ENCODE data around the gene KCNG4.

Gene KCNG4

DNA sequence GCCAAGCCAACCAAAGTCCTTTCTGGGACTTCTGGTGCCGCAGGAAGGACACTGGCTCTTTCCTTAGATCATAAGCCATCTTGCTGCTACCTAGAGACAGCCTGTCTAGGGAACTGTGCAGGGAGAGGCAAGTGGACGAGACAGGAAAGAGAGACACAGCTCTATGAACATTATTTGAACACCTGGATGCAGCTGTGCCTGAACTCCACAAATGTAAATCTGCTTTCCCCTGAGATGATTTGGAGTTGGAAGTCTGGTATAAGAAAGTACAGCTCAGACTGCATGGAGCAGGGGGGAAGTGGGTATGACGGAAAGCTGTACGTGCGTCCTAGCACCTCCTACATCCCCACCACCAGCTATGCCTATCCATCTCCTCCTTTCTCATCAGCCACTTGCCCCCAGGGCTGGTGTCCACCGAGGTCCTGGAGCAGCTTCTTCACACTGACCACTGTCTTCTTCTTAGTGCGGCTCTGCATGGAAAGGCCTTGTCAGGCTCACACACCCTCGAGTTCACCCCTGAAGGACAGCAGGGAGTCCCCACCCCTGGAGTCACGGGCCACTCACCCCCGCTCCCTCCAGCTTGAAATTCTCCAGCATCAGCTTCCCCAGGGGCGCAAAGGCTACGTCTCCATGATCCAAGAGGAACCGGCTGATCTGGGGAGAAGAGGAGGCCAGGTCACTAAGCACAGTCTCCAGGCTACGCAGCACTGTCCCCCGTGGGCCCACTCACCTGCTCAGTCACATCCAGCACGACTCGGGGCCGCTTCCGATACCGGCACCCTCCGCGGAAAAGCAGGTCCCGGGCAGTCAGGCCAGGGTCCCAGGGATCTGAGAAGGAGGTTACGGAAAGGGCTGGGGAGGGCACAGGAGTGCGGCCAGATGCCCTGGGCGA, 56.9 kb downstream of the KCNG4 start:
- WGBS, 2 experiments (ENCODE audit: insufficient coverage in 2 of 2) = 95 to 96% methylated on average over 22 of the region's 26 CpGs
- H3K27ac ChIP-seq (ENCODE audit: low read depth, low read length, severe bottlenecking) = no peak overlapping the region
- H3K36me3 ChIP-seq (ENCODE audit: control insufficient read depth, insufficient read depth, low read length) = peaks cover 58% of the 10 kb centered on the region
- no peaks in the 10 kb centered on the region for H3K9me3 ChIP-seq (ENCODE audit: control insufficient read depth, low read length)
- no peak overlapping the region for H3K4me3 ChIP-seq (ENCODE audit: extremely low read depth, insufficient read depth, low read length, poor library complexity, severe bottlenecking)
- H3K4me1 ChIP-seq (ENCODE audit: control insufficient read depth, insufficient read depth, low read length, poor library complexity, severe bottlenecking) = peaks cover 19% of the 10 kb centered on the region

DNA sequence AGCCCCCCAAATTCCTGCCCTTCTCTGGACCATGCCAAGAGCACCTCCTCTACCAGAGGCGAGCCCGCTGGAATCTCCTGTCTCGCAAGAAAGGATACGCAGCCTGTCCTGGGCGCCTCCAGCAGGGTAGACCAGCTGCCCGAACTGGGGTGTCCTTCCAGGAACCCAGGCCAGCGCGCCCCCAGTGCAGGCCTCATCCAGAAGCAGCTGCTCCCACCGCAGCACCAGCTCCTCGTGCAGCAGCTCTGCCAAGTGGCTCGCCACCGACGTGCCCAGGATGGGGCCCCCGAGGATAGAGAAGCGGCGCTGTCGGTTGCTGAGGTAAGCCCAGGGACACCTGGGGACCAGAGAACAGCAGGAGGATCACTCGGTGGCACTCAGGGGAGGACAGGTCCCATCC, 57.7 kb downstream of the KCNG4 start:
- Histone ChIP-seq H3K9me3 (ENCODE audit: control insufficient read depth, low read length) (no peaks in the 10 kb centered on the region), H3K27ac (ENCODE audit: low read depth, low read length, severe bottlenecking) (no peak overlapping the region), H3K4me1 (ENCODE audit: control insufficient read depth, insufficient read depth, low read length, poor library complexity, severe bottlenecking) (peaks cover 26% of the 10 kb centered on the region), H3K4me3 (ENCODE audit: extremely low read depth, insufficient read depth, low read length, poor library complexity, severe bottlenecking) (no peak overlapping the region), H3K36me3 (ENCODE audit: control insufficient read depth, insufficient read depth, low read length) (peaks cover 58% of the 10 kb centered on the region)
- WGBS, 2 experiments (ENCODE audit: insufficient coverage in 2 of 2) = 95 to 98% methylated on average over 18 of the region's 18 CpGs

DNA sequence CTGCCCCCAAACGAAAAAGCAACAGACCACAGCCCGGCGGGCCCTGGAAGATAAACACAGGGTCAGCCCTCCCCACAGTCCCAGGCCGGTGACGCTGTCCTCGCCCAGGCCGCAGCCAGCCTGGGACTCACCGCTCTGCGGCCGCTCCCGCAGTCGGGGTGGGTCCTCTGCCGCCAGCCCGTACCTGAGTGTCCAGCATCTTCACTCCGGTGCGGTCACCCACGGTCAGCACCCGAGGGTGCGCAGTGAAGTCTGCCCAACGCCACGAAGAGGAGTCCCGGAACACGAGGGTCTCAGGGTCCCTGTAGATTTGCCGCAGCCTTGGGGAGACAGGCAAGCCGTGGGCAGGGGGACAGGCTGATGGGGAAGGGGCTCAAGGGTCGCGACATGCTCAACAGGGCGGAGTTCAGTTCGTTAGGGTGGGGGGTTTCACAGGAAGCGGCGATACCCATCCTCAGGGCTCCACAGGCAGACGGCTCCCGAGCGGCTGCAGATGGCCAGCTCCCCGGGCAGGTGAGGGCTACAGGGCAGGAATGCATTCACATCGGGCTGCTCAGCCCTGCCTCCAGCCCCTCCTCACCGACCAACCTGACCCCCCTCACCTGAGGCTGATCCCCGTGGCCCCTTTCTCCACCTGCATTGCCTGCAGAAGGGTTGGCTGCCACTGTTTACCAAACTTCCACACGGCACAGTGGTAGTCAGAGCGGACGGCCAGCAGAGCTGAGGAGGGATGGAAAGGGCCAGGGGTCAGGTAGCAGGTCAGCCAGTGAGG, 58.5 kb downstream of the KCNG4 start:
- 95 to 96% methylated on average over 31 to 41 of the region's 41 CpGs for WGBS, 2 experiments (ENCODE audit: insufficient coverage in 2 of 2)
- no peak overlapping the region for H3K27ac ChIP-seq (ENCODE audit: low read depth, low read length, severe bottlenecking)
- no peak overlapping the region for H3K4me3 ChIP-seq (ENCODE audit: extremely low read depth, insufficient read depth, low read length, poor library complexity, severe bottlenecking)
- no peaks in the 10 kb centered on the region for H3K9me3 ChIP-seq (ENCODE audit: control insufficient read depth, low read length)
- peaks cover 58% of the 10 kb centered on the region for H3K36me3 ChIP-seq (ENCODE audit: control insufficient read depth, insufficient read depth, low read length)
- H3K4me1 ChIP-seq (ENCODE audit: control insufficient read depth, insufficient read depth, low read length, poor library complexity, severe bottlenecking) = peaks cover 32% of the 10 kb centered on the region

DNA sequence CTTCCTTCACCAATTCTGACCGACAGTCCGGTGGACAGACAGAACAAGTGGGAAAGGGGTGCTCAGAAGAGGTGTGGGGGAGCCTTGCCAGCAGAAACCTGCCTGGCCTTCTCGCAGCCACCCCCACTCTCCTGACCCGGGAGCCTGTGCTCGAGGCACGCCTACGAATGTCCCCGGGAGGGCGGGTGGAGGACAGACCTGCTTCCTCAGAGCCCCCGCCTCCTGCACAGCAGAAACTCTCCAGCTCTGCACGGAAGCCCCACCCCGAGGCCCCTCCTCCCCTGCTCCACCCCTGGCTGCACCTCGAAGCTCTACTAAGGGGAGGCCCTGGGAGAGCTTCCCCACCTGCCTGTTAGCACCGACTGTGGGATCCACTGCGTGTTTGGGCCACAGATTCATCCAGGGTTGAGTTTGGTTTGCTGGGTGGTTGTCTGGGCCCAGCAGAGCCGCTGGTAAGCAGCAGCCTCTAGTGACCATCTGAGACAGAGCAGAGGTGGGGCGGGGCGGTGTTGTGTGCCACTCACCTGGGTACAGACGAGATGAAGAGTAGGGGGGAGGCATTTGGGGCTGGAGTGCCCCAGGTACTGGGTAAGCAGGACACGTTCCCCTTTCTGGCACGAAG, 59.2 kb downstream of the KCNG4 start:
- peaks cover 58% of the 10 kb centered on the region for H3K36me3 ChIP-seq (ENCODE audit: control insufficient read depth, insufficient read depth, low read length)
- no peak overlapping the region for H3K4me3 ChIP-seq (ENCODE audit: extremely low read depth, insufficient read depth, low read length, poor library complexity, severe bottlenecking)
- 92 to 93% methylated on average over 16 to 19 of the region's 21 CpGs for WGBS, 2 experiments (ENCODE audit: insufficient coverage in 2 of 2)
- H3K27ac ChIP-seq (ENCODE audit: low read depth, low read length, severe bottlenecking) = no peak overlapping the region
- peaks cover 33% of the 10 kb centered on the region for H3K4me1 ChIP-seq (ENCODE audit: control insufficient read depth, insufficient read depth, low read length, poor library complexity, severe bottlenecking)
- H3K9me3 ChIP-seq (ENCODE audit: control insufficient read depth, low read length) = no peaks in the 10 kb centered on the region

DNA sequence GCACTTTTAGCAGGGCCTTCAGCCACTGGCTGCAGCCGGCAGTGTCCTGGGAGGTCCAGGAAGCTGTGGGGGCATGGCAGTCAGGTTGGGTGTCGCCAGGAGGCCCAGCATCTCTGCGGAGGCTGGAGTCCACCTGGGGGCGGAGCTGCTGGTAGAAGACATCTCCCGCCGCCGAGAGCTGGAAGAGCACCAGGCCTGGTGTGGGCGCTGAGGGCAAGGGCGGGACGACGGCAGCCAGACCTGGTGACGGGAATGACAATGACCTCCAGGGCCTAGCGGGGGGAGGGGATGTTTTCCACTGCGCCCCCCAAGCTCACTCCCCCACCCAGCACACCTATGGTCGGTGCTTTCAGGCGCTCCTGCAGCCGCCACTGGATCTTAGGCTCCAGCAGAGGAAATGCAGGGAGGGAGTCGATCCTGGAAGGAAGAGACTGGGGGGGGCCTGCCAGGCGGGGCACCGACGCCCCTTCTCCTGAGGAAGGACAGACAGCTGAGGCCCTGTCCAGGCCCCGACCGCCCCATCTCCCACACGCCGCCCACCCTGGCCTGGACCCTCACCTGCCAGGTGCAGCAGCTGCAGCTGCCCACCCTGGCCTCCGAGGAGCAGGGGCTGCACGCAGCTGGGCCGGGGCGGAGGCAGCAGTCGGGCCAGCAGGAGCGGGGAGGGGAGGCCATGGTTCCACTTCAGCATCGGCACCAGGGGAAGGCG, 60.0 kb downstream of the KCNG4 start:
- Histone ChIP-seq H3K36me3 (ENCODE audit: control insufficient read depth, insufficient read depth, low read length) (peaks cover 54% of the 10 kb centered on the region), H3K9me3 (ENCODE audit: control insufficient read depth, low read length) (no peaks in the 10 kb centered on the region), H3K27ac (ENCODE audit: low read depth, low read length, severe bottlenecking) (no peak overlapping the region), H3K4me3 (ENCODE audit: extremely low read depth, insufficient read depth, low read length, poor library complexity, severe bottlenecking) (no peak overlapping the region), H3K4me1 (ENCODE audit: control insufficient read depth, insufficient read depth, low read length, poor library complexity, severe bottlenecking) (peaks cover 28% of the 10 kb centered on the region)
- WGBS, 2 experiments (ENCODE audit: insufficient coverage in 2 of 2) = 92 to 95% methylated on average over 12 to 22 of the region's 33 CpGs

DNA sequence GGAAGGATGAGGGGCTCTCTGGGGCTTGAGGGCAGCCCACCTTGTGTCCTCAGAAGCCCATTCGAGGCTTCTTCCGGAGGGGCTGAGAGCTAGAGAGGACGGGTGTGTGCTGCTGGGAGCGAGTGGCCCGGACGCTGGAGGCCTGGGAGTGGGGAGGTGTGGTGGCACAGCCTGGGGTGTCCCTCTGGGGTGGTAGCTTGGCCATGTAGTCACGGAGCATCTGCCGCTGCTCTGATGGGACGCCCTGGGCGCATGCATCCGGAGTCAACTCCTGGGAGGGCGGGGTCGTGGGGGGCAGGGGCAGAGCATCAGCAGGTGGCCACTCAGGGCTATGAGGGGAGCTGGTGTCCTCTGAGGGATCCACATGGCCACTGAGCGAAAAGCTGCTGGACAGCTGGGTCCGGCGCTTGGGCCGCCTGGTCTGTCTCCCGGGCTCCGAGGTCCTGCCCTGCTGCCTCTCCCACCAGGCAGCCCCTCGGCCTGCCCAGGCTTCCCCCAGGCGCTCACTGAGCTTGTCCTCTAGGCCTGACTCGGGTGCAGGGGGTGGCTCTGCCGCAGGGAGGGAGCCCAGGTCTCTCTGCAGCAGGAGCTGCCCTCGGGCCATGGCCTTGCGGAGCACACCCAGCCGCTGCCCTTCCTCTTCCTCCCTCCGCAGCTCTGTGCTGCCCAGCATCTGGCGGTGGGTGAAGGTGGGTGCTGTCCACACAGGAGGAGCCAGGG, 60.8 kb downstream of the KCNG4 start:
- WGBS, 2 experiments (ENCODE audit: insufficient coverage in 2 of 2) = 95 to 96% methylated on average over 17 to 28 of the region's 28 CpGs
- H3K36me3 ChIP-seq (ENCODE audit: control insufficient read depth, insufficient read depth, low read length) = peaks cover 47% of the 10 kb centered on the region
- no peaks in the 10 kb centered on the region for H3K9me3 ChIP-seq (ENCODE audit: control insufficient read depth, low read length)
- H3K27ac ChIP-seq (ENCODE audit: low read depth, low read length, severe bottlenecking) = no peak overlapping the region
- peaks cover 28% of the 10 kb centered on the region for H3K4me1 ChIP-seq (ENCODE audit: control insufficient read depth, insufficient read depth, low read length, poor library complexity, severe bottlenecking)
- H3K4me3 ChIP-seq (ENCODE audit: extremely low read depth, insufficient read depth, low read length, poor library complexity, severe bottlenecking) = no peak overlapping the region

DNA sequence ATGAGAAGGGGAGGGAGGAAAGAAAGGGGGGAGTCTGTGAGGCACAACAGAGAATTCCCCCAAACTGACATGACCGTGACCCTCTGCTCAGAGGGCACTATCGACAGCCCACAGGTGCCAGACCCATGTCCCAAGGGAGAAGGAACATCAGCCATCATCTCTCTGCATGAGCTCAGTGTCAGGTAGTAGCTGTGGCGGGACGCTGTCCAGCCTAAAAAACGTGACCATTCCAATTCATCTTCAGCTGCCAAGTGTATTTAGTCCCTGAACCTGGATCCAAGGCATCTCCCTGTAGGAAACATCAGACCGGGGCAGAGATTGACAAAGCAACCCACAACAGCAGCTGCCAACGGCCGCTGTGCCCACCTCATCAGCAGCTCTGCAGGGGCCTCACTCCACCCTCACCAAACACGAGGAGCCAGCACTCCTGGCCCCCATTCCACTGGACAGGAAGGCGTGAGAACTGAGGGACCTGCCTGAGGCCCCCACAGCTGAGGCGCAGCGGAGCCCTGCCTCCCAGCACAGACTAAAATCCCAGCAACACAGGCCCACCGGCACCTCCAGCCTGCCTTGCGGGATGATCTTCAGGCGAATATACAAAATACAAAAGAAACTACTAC, 61.6 kb downstream of the KCNG4 start:
- Histone ChIP-seq H3K27ac (ENCODE audit: low read depth, low read length, severe bottlenecking) (peak overlapping the region; percentile 84), H3K4me1 (ENCODE audit: control insufficient read depth, insufficient read depth, low read length, poor library complexity, severe bottlenecking) (peaks cover 28% of the 10 kb centered on the region), H3K4me3 (ENCODE audit: extremely low read depth, insufficient read depth, low read length, poor library complexity, severe bottlenecking) (no peak overlapping the region), H3K9me3 (ENCODE audit: control insufficient read depth, low read length) (no peaks in the 10 kb centered on the region), H3K36me3 (ENCODE audit: control insufficient read depth, insufficient read depth, low read length) (peaks cover 39% of the 10 kb centered on the region)
- 95 to 96% methylated on average over 13 to 15 of the region's 15 CpGs for WGBS, 2 experiments (ENCODE audit: insufficient coverage in 2 of 2)

DNA sequence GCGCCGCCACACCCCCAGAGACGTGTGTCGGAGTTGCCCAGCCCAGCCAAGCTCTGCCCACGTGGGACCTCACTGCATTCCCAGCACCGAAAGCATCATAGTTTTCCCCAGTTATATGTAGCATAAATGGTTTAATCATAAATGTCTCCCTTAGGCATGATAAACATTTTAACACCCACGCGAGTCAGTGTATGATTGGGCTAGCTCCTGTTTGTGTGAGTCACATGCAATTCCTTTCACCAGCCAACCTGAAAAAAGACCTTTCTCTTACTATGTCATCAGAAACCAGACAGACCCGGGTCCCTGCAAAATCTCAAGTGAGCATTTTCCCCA, 62.1 kb downstream of the KCNG4 start:
- Histone ChIP-seq H3K4me1 (ENCODE audit: control insufficient read depth, insufficient read depth, low read length, poor library complexity, severe bottlenecking) (peaks cover 28% of the 10 kb centered on the region), H3K4me3 (ENCODE audit: extremely low read depth, insufficient read depth, low read length, poor library complexity, severe bottlenecking) (no peak overlapping the region), H3K27ac (ENCODE audit: low read depth, low read length, severe bottlenecking) (peak overlapping the region; percentile 84), H3K36me3 (ENCODE audit: control insufficient read depth, insufficient read depth, low read length) (peaks cover 34% of the 10 kb centered on the region), H3K9me3 (ENCODE audit: control insufficient read depth, low read length) (no peaks in the 10 kb centered on the region)
- 85 to 93% methylated on average over 2 to 3 of the region's 9 CpGs for WGBS, 2 experiments (ENCODE audit: insufficient coverage in 2 of 2)

DNA sequence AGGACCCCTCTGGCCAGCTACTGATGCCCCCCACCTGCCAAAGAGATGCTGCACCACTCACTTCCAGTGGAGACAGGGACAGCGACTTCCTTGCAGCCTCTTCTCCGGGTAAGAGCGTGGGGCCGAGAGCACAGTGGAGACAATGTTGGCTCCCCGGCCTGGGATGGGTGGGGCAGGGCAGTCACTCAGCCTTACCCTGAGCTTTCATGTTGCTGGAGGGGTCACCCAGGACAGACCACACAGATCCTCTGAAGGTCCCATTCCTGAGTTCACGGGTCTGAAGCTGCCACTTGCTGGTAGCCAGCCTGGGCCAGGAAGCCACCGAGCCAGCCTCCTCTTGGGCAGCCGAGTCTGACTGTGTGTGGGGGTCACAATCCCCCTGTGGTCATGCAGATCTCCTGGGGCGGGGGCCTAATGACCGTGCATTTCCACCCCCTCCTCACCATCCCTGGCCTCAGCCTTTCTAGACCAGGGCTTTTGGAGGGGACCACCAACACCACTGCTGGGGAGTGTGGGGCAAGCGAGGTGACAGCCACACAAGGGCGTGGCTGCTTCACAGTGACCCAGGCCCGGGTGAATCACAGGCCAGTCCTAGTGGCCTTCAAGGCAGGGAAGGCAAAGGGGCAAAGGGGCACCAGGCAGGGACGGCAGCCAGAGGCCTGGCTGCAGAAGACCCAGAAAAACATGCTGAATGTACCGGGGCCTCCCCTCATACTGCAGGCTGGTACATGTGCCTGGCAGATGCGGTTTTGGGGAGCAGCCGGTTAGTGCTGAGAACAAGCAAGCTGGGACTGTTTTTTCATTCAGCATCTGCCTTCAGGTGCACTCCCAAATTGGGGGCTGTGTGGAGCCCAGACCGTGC, 63.4 kb downstream of the KCNG4 start:
- 89 to 92% methylated on average over 14 of the region's 18 CpGs for WGBS, 2 experiments (ENCODE audit: insufficient coverage in 2 of 2)
- no peak overlapping the region for H3K4me3 ChIP-seq (ENCODE audit: extremely low read depth, insufficient read depth, low read length, poor library complexity, severe bottlenecking)
- H3K9me3 ChIP-seq (ENCODE audit: control insufficient read depth, low read length) = no peaks in the 10 kb centered on the region
- H3K27ac ChIP-seq (ENCODE audit: low read depth, low read length, severe bottlenecking) = peak overlapping the region; percentile 84
- H3K36me3 ChIP-seq (ENCODE audit: control insufficient read depth, insufficient read depth, low read length) = peaks cover 23% of the 10 kb centered on the region
- peaks cover 28% of the 10 kb centered on the region for H3K4me1 ChIP-seq (ENCODE audit: control insufficient read depth, insufficient read depth, low read length, poor library complexity, severe bottlenecking)

All from mesodermal cell (in vitro differentiated cells).